GDM1 (cell line): ENCODE results near the gene ZNRD2.
"Not testable (repeated sequence)": the region's sequence is repeated elsewhere in the genome, so short reads cannot be mapped to it uniquely, and the experiment has no call there.

ENCODE experiments used
- DNase-seq: peaks from one replicate; lab custom pipeline; 2025; lab: John Stamatoyannopoulos, UW

The ZNRD2 gene, protein sequence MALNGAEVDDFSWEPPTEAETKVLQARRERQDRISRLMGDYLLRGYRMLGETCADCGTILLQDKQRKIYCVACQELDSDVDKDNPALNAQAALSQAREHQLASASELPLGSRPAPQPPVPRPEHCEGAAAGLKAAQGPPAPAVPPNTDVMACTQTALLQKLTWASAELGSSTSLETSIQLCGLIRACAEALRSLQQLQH

DNA sequence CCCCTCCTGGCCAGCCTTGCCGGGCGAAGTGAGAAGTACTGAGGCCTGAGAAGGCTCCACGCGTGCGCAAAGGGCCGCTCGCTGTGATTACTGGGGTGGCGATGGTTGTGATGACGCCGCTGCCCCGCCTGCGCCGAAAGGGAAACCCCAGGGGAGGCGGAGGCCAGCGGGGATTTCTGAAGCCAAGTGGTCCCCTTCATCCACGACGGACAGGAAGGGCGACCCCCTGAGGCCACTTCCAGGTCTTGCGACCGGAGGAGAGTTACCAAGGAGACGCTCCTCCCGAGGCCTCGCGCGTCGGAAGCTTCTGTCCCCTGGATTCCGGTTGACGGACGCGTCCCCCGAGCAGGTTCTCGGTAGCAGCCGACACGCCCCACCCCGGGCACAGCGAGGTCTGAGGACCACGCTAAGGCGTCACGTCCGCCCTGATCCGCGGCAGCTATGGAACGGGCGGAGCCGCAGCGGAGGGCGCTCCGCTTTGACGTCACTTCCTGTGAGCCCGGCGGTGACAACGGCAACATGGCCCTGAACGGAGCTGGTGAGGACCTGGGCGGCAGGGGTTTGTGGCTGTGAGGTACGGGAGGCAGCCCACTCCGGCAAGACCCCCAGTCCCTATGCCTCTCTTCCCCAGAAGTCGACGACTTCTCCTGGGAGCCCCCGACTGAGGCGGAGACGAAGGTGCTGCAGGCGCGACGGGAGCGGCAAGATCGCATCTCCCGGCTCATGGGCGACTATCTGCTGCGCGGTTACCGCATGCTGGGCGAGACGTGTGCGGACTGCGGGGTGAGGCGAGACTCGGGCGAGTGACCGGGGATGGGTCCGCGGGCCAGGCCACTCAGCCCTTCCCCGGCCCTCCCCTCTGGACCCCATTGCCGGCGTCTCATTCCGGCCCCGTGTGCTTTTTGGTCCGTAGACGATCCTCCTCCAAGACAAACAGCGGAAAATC lies at the start of gene ZNRD2:
TSS of gene ZNRD2 (plus strand) at position 505 of the 946 bp plus-strand sequence. CDS start at position 520, 15 bp downstream.
- DNase-seq = peak; percentile 98

DNA sequence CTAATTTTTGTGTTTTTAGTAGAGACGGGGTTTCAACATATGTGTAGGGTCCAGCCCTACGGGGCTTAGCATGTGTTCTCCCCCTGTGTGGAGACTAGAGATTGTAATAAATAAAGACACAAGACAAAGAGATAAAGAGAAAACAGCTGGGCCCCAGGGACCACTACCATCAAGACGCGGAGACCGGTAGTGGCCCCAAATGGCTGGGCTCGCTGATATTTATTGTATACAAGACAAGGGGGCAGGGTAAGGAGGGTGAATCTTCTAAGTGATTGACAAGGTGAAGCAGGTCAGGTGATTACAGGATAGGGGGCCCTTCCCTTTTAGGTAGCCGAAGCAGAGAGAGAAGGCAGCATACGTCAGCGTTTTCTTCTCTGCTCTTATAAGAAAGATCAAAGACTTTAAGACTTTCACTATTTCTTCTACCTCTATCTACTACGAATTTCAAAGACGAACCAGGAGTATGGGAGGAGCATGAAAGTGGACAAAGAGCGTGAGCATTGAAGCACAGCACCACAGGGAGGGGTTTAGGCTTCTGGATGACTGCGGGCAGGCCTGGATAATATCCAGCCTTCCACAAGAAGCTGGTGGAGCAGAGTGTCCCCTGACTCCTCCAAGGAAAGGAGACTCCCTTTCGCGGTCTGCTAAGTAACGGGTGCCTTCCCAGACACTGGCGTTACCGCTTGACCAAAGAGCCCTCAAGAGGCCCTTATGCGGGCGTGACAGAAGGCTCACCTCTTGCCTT lies 48.3 kb upstream of the ZNRD2 start:
- not testable (repeated sequence) for DNase-seq

DNA sequence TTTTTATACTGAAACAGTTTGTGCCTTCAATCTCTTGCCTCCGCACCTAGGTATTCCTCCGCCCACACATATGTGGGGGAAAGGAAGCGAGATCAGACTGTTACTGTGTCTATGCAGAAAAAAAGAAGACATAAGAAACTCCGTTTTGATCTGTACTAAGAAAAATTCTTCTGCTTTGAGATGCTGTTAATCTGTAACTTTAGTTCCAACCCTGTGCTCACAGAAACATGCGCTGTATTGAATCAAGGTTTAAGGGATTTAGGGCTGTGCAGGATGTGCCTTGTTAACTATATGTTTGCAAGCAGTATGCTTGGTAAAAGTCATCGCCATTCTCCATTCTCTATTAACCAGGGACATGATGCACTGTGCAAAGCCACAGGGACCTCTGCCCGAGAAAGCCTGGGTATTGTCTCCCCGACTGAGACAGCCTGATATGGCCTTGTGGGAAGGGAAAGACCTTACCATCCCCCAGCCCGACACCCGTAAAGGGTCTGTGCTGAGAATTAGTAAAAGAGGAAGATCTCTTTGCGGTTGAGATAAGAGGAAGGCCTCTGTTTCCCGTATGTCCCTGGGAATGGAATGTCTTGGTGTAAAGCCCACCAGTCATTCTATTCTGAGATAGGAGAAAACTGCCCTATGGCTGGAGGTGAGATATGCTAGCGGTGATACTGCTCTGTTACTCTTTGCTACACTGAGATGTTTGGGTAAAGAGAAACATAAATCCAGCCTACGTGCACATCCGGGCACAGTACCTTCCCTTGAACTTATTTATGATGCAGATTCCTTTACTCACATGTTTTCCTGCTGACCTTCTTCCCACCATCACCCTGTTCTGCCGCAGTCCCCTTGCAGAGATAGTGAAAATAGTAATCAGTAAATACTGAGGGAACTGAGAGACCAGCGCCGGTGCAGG lies 47.3 kb upstream of the ZNRD2 start:
- DNase-seq = peak; percentile 78

DNA sequence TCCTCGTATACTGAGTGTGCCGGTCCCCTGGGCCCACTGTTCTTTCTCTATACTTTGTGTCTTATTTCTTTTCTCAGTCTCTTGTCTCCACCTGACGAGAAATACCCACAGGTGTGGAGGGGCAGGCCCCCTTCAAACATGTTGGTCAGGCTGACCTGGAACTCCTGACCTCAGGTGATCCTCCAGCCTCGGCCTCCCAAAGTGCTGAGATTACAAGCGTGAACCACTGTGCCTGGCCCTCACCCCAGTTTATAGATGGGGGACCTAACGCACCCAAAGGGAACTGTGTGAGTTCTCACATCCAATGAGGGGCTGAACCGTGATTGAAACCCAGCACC lies 46.7 kb upstream of the ZNRD2 start:
- not testable (repeated sequence) for DNase-seq

DNA sequence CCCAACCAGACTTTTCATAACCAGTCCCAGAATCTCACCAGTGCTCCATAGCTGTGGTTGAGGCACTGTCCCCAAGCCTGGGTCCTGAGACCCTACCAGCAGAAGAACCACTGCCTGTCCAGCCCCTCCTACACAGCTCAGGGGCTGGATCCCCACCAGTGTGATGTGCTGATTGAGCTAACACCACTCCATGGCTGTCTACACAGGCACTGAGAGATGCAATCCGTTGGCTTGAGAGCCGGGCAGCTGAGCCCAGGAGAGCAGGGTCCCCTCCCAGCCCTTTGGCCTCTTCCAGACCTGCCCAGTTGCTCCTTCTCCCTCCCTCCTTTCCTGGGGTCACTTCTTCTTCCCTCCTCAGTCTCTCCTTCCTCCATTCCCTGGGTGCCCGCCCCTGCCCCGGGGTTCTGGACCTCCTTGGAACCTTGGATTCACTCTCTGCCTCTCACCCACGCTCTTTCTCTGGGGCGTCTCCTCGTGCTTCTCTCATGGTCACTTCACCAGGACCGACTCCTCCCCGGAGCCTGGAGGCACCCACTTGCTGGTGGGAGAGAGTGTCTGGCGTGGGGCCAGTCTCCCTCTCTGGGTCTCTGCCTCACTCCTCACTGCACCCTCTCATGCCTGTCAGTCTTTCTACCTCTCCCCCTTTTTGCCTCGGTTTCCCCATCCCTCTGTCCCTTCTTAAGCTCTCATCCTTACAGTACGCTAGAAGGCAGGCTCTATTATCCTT lies 46.1 kb upstream of the ZNRD2 start:
- DNase-seq = no peak

DNA sequence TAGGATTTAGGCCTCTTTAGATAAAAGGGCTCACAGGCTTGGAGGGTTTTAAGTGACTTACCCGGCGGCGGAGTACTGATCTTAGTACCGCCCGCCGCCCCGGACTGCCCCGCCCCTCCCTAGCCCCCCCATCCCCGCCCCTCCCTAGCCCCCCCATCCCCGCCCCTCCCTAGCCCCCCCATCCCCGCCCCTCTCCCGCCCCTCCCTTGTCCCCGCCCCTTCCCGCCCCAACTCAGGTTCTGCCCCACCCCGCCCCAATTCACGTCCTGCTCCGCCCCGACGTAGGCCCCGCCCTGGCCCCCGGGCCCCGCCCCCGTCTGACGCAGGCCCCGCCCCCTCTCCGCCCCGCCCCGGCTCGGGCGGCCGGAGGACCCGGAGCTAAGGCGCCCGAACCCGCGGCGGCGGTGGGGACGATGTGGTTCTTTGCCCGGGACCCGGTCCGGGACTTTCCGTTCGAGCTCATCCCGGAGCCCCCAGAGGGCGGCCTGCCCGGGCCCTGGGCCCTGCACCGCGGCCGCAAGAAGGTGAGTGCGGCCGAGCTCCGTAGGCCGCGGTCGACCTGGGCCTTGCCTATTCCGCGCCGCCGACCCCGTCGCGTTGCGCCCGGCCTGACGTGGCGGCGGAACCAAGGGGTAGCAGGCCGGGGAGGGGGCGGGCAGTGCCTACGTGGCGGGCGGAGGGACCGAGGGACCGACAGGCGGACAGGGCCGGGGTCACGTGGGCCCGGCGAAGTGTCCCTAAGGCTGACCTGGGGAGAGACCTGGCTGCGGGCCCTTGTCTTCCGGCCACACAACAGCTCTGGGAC lies 45.3 kb upstream of the ZNRD2 start, which contains the start of gene SCYL1:
TSS of gene SCYL1 (plus strand) at position 343 of the 805 bp plus-strand sequence. CDS start at position 414, 71 bp downstream.
- peak; percentile 51 for DNase-seq

DNA sequence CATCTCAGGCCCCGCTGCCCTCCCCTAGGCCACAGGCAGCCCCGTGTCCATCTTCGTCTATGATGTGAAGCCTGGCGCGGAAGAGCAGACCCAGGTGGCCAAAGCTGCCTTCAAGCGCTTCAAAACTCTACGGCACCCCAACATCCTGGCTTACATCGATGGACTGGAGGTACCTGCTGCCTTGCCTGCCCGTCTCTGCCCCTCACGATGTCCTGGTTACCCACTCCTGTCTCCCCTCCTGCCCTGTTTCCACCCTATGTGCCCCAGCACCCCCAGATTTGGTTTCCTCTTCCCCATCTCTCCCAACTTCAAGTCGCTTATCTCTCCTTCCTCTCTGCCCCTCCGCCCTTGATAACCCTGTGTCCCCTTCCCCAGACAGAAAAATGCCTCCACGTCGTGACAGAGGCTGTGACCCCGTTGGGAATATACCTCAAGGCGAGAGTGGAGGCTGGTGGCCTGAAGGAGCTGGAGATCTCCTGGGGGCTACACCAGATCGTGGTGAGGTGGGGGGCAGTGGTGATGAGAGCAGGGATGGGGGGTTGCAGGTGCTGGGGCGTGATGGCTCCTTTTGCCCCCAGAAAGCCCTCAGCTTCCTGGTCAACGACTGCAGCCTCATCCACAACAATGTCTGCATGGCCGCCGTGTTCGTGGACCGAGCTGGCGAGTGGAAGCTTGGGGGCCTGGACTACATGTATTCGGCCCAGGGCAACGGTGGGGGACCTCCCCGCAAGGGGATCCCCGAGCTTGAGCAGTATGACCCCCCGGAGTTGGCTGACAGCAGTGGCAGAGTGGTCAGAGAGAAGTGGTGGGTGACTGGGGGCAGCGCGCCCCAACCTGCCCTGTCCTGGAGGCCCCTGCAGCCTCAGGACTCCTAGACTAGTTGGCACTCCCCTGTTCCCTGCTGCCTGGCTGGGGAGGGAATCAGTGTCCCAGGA lies 44.5 kb upstream of the ZNRD2 start:
- DNase-seq = no peak

DNA sequence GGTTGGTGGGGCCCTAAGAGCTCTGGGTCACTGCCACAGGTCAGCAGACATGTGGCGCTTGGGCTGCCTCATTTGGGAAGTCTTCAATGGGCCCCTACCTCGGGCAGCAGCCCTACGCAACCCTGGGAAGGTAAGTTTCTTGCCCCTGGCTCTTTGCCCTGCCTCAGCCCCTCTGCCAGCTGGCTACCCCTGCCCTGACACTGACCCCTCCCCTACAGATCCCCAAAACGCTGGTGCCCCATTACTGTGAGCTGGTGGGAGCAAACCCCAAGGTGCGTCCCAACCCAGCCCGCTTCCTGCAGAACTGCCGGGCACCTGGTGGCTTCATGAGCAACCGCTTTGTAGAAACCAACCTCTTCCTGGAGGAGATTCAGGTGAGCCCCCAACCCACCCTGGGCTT lies 43.5 kb upstream of the ZNRD2 start:
- DNase-seq = no peak

DNA sequence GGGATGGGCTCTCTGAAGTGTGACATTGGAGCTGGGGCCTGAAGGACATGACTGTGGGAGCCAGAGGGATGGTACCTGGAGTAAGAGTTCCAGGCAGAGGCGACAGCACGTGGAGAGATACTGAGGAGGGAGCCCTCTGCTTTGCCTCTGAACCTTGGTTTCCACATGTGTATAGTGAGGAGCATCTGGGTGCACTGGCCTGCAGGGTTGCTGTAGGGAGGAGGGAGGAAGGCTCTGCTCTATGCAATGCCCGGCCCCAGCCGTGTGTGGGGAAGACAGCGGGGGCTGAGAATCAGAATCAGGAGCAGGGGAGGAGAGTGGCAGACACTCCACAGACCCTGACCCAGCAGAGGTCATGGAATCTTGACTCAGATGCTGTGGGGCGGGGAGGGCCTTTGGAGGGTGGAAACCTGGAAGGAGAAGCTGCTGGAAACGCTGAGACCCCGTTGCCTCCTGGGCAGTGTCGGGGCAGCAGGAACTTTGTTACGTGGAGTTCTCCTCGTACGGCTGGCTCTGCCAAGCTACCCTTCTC lies 41.4 kb upstream of the ZNRD2 start:
- no peak for DNase-seq

DNA sequence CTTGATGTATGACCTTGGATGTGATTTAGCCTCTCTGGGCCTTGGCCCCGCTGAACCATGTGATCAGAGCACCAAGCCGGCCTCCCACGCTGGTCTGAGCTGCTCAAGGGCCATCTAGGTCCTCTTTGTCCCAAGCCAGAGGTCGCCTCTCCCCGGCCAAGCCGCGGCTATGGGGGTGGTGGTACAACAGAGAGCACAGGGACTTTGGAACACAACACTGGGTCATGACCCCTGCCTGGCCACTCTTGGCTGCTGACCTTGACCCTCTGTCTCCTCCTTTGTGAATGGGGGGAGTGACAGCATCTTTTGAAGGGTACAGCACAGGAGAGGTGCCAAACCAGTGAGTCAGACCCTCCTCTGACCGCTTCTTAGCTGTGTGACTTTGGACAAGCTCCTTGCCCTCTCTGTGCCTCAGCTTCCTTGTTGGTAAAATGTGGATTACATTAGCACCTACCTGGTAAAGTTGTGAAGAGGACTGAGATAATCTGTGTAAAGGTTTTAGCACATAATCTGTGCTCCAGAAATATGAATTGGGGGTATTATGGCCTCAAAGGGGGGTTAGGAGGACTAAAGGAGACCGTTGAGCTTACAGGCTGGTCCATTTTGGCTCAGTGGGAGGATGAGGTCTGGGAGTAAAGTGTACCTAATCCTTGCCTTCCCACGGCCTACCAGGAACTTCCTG lies 40.7 kb upstream of the ZNRD2 start:
- no peak for DNase-seq

DNA sequence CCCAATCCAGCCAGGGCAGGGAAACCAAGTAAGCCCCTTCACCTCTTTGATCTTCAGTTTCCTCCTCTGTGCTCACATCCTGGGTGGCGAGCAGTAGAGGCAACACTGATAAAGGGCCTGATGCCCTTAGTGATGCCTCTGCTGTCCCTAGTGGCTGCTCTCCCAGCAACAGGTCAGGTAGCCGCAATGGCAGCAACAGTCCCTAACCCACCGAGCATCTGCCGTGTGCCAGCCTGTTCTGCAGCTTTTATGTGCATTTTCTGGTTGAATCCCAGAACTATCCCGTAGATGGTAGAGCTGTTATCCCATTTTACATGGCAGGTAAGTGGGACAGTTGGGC lies 40.1 kb upstream of the ZNRD2 start:
- no peak for DNase-seq

DNA sequence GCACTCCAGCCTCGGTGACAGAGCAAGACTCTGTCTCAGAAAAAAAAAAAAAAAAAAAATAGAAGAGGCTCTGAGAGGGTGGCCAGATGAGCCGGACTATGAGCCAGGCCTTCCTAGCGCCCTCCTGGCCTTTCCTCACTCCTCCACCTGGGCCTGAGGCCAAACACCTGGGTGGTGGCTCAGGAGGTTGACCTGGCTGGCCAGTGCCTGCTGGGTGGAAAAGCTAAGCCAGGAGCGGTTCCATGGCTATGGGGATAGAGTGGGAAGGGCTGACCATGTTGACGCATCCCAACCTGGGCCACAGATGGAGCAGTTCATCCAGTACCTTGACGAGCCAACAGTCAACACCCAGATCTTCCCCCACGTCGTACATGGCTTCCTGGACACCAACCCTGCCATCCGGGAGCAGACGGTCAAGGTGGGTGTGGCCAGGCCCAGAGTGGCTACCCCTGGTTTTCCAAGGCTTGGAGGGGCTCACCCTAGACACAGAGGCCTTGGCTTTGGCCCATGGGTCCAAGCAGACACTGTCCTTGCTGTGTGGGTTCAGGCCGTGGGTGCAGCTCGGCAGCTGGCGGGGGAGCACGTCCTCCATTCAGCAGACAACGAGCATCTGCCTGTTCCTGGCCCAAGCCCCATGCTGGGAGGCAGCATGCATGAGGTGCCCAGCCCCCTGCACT lies 37.8 kb upstream of the ZNRD2 start:
- no peak for DNase-seq

DNA sequence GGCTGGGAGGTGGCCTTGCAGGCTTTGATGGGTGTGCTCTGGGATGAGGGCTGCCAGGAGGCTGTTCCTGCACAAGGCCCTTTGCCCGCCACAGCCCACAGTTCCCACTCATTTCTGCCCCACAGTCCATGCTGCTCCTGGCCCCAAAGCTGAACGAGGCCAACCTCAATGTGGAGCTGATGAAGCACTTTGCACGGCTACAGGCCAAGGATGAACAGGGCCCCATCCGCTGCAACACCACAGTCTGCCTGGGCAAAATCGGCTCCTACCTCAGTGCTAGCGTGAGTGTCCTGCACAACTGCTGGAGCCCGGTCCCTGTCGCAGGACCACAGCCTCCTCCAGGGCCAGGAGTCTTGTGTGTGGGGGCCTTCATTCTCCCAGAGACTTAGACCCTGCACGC lies 35.2 kb upstream of the ZNRD2 start:
- no peak for DNase-seq

DNA sequence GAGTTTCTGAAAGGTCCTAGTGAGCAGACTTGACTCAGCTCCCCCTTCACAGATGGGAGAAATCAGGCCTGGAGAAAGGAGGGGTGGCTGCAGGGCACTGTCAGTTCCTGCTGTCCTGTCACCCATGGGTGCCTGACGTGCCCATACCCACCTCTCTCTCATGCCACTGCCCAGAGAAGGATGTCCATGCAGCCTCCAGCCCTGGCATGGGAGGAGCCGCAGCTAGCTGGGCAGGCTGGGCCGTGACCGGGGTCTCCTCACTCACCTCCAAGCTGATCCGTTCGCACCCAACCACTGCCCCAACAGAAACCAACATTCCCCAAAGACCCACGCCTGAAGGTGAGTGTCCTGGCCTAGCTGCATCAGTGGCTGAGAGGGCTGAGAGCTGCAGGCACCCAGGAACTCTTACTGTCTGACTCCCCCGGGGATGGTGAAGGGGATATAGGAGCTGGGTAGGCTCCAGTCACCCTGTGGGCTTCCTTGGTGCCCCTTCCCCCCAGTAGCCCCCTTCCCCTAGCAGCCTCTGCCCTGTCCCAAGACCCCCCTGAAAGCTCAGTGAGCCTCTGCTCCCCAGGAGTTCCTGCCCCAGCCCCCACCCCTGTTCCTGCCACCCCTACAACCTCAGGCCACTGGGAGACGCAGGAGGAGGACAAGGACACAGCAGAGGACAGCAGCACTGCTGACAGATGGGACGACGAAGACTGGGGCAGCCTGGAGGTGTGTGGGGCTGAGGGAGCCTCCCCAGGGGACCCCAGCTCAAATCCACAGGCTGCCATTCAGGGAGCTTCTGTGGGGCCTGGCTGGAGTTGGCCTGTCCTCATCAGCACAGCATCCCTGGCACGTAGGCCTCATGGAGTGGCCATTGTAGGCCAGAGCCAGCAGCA lies 33.6 kb upstream of the ZNRD2 start:
- no peak for DNase-seq

DNA sequence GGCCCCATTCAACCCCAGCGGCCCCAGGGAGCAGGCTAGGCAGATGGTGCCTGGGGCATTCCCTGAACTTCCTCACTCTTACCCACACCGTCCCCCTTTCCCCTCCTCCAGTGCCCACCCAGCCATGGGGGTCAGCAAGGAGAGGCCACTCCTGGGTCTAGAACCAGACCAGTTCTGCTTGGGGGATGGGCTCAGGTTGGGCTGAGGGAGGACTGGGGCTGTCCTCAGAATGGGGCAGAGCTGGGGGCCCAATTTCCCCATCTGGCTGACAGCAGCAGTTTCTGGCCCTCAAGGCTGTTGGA lies 33.0 kb upstream of the ZNRD2 start:
- DNase-seq = no peak

DNA sequence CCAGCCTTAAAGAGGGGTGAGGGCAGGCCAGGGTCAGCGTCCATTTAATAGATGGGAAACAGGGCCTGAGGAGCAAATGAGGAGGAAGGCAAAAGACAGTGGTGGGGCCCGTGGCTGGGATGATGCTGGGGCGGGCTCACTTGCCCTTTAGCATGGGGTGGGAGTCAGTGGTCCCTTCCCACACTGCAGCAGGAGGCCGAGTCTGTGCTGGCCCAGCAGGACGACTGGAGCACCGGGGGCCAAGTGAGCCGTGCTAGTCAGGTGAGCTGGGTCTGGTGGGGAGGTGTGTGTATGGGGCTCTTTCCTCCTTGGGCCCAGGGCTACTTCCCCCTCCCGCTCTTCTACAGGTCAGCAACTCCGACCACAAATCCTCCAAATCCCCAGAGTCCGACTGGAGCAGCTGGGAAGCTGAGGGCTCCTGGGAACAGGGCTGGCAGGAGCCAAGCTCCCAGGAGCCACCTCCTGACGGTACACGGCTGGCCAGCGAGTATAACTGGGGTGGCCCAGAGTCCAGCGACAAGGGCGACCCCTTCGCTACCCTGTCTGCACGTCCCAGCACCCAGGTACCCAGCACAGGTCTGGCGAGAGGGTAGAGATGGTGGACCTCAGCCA lies 32.6 kb upstream of the ZNRD2 start:
- DNase-seq = no peak
